GM12878 (cell line): Measurements from ENCODE around the gene RCAN2.

Source experiments
- CBX5 ChIP-seq: sonication (generic); IDR thresholded peaks from 2 replicates; pipeline ENCODE4 v1.6.1; 2016; ENCODE audit warnings: low read depth, moderate library complexity, mild to moderate bottlenecking, inconsistent platforms
- CTCF ChIP-seq, 3 experiments: IDR thresholded peaks in 2 of 3; conservative IDR thresholded peaks in 1 of 3; 2 replicates each; pipeline ENCODE4 v1.5.1; 2011; ENCODE audit warnings: low read depth in 3 of 3, low read length in 3 of 3, mild to moderate bottlenecking in 3 of 3, control low read depth in 2 of 3, moderate library complexity in 2 of 3, inconsistent platforms in 1 of 3, mixed read lengths in 1 of 3; ENCODE audit not compliant: control insufficient read depth in 2 of 3, insufficient read depth in 1 of 3; ENCODE audit errors: extremely low read depth in 1 of 3
- ETV6 ChIP-seq, 2 experiments: fragments of 450-650 bp in 1 of 2; IDR thresholded peaks in 1 of 2; conservative IDR thresholded peaks in 1 of 2; 2 replicates each; pipeline ENCODE4 v1.6.1; 2014; ENCODE audit warnings: antibody characterized with exemption in 1 of 2, borderline replicate concordance in 1 of 2, low read depth in 1 of 2, mild to moderate bottlenecking in 1 of 2, moderate library complexity in 1 of 2
- MTA2 ChIP-seq: fragments of 450-650 bp; IDR thresholded peaks from 2 replicates; pipeline ENCODE4 v1.6.1; 2016; ENCODE audit warnings: low read depth, mild to moderate bottlenecking, moderate library complexity
- MXI1 ChIP-seq: fragments of 150-350 bp; IDR thresholded peaks from 2 replicates; pipeline ENCODE4 v1.6.1; 2011; ENCODE audit warnings: low read depth, mild to moderate bottlenecking, inconsistent platforms, low read length, improper control_type of control experiment
- RBBP5 ChIP-seq: fragments of 200-600 bp; sonication (generic); conservative IDR thresholded peaks from 2 replicates; pipeline ENCODE4 v1.6.1; 2016
- TF ChIP-seq, protein P1 (sequence below): fragments of 450-650 bp; IDR thresholded peaks from 2 replicates; pipeline ENCODE4 v1.6.1; 2017; ENCODE audit warnings: mild to moderate bottlenecking

GRCh38 chr6:46368169-46368536, 123.1 kb downstream of the RCAN2 start:
- no peak for TF ChIP-seq CTCF (IDR thresholded peaks at IDR 0.05 in 2 of 3, conservative IDR thresholded peaks at IDR 0.05 in 1 of 3; ENCODE audit: control insufficient read depth in 2 of 3, extremely low read depth in 1 of 3, insufficient read depth in 1 of 3, low read depth in 3 of 3, low read length in 3 of 3)
- no peak for TF ChIP-seq MTA2
- TF ChIP-seq, protein P1, sequence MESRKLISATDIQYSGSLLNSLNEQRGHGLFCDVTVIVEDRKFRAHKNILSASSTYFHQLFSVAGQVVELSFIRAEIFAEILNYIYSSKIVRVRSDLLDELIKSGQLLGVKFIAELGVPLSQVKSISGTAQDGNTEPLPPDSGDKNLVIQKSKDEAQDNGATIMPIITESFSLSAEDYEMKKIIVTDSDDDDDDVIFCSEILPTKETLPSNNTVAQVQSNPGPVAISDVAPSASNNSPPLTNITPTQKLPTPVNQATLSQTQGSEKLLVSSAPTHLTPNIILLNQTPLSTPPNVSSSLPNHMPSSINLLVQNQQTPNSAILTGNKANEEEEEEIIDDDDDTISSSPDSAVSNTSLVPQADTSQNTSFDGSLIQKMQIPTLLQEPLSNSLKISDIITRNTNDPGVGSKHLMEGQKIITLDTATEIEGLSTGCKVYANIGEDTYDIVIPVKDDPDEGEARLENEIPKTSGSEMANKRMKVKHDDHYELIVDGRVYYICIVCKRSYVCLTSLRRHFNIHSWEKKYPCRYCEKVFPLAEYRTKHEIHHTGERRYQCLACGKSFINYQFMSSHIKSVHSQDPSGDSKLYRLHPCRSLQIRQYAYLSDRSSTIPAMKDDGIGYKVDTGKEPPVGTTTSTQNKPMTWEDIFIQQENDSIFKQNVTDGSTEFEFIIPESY: no peak
- no peak for TF ChIP-seq MXI1
- no peak for TF ChIP-seq RBBP5
- TF ChIP-seq ETV6 (conservative IDR thresholded peaks at IDR 0.05 in 1 of 2, IDR thresholded peaks at IDR 0.05 in 1 of 2; ENCODE audit: borderline replicate concordance in 1 of 2, low read depth in 1 of 2): no peak
- no peak for TF ChIP-seq CBX5
